NB4 (cell line): ENCODE data around the gene ZMAT3.

ENCODE experiments used
- CTCF ChIP-seq: IDR thresholded peaks from one replicate; pipeline ENCODE4 v1.5.1; 2012; ENCODE audit warnings: low read depth, low read length
- MAX ChIP-seq: IDR thresholded peaks from 2 replicates; pipeline ENCODE4 v1.6.1; 2011; ENCODE audit warnings: low read depth, low read length

DNA sequence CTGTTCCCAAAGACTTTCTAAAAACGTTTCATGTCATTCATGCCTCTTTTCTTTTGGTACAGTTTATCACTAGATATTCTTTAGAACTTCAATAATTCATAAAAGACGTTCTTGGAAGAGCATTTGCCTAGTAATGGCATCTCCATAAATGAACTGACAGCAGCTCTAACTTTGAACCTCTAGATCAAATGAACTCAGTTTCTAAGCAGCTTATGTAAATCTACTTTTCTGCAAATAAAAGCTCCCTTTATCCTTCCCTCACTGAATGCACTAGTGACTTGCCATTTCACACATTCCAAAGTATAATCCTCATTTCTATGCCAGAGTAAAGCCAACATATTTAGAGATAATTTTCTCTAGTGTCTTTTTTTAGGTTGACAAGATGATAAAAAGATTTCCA is 85.2 kb downstream of the ZMAT3 start:
- TF ChIP-seq CTCF (no peak), MAX (no peak)
